Uterus (tissue), 2 donors: ENCODE measurements around the gene KIF26B.

Experiments used
- CTCF ChIP-seq, 4 experiments: fragments of 200-600 bp in 2 of 4; fragments of 450-650 bp in 2 of 4; sonication (generic) in 2 of 4; IDR thresholded peaks; one replicate each; pipeline ENCODE4 v1.5.1; 2016 to 2019; ENCODE audit warnings: antibody characterized with exemption in 4 of 4, mild to moderate bottlenecking in 2 of 4, moderate library complexity in 1 of 4
- POLR2A ChIP-seq, 2 donors: fragments of 450-650 bp; IDR thresholded peaks; one replicate each; pipeline ENCODE4 v1.6.1; 2016; ENCODE audit warnings: antibody characterized with exemption in 2 of 2, mild to moderate bottlenecking in 1 of 2, moderate library complexity in 1 of 2

GRCh38 chr1:245316784-245317183, 162.0 kb downstream of the KIF26B start:
- TF ChIP-seq CTCF (IDR thresholded peaks at IDR 0.05) = no peak
- no peak for TF ChIP-seq POLR2A (IDR thresholded peaks at IDR 0.05)
